ENCODE measurements around the gene PLXDC2.
A peak's percentile ranks its signal among the peaks of the same experiment; 100 is the strongest.

The PLXDC2 gene

GRCh38 chr10:20073167-20073566 lies 256.9 kb downstream of the PLXDC2 start:
- no peak for DNase-seq

GRCh38 chr10:20075713-20076112 lies 259.5 kb downstream of the PLXDC2 start:
- DNase-seq, result no peak

DNA sequence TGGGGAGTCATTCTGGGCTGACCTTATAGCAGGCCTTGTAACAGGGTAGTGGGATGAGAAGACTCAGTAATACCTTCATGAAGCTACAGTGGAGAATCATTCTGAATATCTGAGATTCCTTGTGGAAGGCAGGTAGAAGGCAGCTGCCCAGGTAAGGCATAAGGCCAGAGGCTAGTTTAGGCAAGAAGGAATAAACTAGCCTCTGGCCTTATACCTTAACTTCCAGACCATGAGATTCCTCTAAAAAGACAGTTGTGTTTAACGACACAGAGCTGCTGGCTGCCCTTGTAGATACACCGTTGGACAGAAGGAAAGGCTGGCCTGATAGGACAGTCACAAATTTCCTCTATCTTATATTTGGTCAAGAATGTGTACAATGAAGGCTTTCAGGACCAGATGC lies 268.2 kb downstream of the PLXDC2 start:
- no peak for DNase-seq

DNA sequence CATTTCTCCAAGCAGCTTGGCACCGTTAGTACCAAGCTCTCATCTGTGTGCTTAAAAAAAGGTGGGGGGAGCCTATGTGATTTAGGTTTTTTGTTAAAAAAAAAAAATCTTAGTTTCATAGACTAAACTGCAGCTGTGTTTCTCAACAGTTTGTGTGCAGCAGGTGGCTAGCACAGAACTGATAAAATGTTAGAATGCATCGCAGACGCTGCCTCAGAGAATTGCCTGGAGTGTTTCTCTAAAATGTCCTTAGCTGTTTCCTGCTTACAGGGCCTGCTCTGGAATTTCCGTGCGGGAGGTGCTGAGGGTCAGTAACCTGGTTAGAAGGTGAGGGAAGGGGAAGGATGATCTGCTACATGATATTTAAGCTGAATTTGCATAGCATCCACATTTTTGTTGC lies 268.9 kb downstream of the PLXDC2 start:
- no peak for DNase-seq

DNA sequence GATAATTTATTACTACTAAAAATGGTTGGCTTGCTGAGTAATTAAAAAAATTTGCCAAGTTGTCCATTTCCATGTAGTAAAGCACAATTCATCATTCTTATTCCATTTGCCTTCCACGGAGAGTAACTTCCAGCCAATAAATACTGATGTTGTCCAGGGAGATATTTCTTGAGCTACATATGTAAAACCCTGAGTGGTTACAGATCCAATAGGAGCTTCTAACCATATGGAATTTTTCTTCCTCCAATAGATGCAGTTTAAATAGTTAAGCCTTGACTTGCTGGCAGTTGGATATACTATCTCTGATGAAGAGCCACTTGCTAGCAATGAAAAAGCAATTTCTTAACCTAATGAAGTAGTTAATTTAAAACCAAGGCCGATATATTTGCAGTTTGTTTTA lies 271.1 kb downstream of the PLXDC2 start:
- no peak for DNase-seq

- no peak for DNase-seq
These were observed 271.9 kb downstream of the PLXDC2 start for GRCh38 chr10:20088061-20088701.

GRCh38 chr10:20089879-20090278 lies 273.6 kb downstream of the PLXDC2 start:
- no peak for DNase-seq

GRCh38 chr10:20090831-20091230 lies 274.6 kb downstream of the PLXDC2 start:
- DNase-seq, result no peak

DNA sequence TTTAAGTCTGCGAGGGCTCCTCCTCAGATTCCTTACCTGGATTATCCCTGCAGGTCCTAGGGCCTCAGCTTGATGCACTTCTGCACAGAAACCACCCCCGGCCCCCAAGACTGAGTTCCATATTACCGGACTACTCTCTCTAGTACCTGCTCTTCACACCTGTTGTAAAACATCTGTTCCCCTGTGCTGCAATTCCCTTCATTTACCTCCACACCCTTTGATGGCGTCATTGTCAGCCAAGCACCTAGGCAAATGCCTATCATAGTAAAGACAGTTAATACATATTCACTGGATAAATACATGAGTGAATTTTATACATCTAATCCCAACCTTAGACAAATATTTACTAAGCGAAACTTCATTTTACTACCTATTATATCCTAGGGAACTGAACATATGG lies 275.5 kb downstream of the PLXDC2 start:
- no peak for DNase-seq

DNA sequence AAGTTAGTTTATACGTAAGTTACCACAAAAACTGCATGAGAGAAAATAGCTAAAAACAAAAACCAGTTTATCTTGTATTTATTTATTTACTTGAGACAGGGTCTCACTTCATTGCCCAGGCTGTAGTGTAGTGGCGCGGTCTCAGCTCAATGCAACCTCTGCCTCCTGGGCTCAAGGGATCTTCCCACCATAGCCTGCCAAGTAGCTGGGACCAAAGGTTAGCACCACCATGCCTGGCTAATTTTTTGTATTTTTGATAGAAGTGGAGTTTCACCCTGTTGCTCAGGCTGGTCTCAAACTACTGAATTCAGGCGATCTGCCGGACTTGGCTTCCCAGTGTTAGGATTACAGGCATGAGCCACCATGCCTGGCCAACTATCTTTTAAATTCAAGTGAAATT lies 277.4 kb downstream of the PLXDC2 start:
- DNase-seq, result no peak

- no peak for DNase-seq
These were observed 278.2 kb downstream of the PLXDC2 start for GRCh38 chr10:20094226-20094976.

- peak; percentile 87 for DNase-seq
These were observed 283.9 kb downstream of the PLXDC2 start for GRCh38 chr10:20100171-20100570.

DNA sequence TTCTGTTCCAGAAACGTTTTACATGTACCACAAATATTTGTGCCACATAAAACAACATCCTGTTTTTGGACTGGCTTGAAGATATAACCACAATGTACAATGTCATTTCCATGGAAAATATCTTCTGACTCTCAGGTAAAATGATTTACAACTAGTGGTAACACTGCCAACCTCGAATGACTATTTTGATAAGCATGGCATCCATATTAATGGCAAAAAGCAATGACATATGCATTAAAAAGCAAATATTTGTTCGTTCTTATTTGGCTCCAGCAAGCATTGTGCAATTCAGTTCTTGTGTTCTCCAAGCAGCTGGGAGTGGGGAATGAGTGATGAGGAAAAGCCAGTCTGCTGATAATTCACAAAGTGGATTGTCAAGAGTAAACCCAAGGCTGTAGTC lies 289.0 kb downstream of the PLXDC2 start:
- DNase-seq, result no peak

GRCh38 chr10:20105931-20106330 lies 289.7 kb downstream of the PLXDC2 start:
- no peak for DNase-seq

- no peak for DNase-seq
These were observed 291.8 kb downstream of the PLXDC2 start for GRCh38 chr10:20108021-20108420.

DNA sequence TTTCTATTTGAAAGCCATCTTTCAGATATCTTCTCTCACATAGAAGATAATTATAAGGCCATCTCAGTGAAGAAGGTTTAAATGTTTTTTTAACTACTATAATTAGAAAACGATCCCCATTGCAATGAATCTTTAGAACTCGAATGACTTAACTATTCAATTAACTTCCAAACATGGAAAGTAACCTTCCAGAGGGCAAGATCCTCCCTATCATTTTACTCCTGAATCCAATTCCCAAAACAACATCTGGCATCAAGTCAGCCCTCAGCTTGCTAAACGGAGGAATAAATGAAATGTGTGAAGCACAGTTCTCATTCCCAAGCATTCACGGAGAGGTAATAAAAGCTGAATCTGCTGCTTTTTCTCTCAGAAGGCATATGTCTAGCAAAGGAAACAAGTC lies 293.4 kb downstream of the PLXDC2 start:
- no peak for DNase-seq

DNA sequence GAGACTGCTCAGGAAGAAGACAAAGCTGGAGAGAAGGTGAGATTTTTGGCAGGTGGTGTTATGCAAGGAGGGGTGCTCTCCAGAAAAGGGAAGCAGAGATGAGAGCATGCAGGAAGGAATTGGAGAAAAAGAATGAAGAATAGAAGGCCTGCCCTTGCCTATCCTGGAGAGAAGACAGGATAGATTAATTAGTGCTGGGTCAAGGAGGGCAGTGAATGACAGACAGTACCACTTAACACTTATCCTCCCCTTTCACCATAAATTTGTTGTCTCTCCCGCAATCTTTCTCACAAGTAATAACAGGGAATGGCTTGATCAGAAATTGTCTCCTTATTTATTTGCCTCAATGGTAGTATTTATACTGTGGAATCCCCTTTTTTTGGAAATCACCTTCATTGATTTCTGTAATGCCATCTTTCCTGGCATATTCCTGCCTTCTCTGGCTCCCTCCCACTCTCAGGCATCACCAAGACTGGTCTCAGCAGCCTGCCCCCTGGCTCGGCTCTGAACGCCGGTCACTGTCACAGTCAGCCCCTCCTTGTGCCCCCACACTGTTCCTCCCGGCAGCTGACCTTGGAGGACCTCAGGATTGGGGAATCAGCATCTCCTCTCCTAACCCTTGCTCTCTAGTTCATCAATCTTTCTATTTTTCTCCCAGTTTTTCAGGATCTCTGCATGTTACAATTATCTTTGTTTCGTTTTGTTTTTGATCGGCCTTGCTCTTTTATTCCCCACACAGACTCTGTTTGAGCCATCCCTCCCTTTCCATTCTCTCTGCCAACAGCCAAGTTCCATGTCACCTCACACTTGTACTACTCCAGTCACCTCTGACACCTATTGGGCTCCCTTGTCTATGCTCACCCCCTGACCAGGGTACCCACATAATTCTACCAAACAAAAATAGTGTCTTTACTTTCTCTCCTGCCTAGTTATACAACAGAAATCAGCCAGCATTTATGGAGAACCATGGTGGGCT lies 294.2 kb downstream of the PLXDC2 start:
- no peak for DNase-seq

DNA sequence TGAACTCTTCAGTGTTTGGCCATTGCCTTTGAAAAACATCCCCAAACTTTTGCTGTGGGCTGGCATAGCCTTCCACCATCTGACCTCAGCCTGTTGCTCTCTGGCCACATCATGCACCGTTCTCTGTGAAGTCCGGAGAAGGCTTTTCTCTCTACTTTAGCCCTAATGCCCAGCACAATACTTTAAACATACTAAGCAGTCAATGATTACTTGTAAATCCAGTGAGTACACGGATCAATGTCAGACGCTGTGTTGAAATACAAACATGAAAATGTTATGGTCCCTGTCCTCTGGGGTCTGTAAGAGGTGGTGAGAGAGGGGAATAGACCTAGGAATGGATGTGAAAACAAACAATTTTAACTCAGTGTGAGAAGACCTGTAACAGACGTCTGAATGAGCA lies 297.9 kb downstream of the PLXDC2 start:
- DNase-seq, result no peak

DNA sequence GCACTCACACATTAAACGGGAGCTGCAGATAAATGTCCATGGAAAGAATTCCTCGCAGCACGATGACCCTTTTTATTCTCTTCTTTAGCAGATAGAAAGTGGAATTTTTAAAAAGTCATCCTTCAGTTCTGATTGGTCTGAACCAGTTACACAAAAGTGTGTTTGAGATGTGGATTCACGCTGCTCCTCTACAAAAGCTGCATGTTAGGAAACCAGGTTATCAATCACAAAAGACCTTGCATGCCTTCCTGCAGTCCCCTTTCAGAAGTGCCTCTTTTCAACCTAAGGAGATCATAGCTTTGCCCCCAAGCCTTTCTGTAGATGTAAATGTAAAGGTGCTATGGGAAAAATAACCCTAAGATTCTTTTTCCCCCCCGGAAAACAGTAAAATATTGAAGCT lies 299.7 kb downstream of the PLXDC2 start:
- no peak for DNase-seq

DNA sequence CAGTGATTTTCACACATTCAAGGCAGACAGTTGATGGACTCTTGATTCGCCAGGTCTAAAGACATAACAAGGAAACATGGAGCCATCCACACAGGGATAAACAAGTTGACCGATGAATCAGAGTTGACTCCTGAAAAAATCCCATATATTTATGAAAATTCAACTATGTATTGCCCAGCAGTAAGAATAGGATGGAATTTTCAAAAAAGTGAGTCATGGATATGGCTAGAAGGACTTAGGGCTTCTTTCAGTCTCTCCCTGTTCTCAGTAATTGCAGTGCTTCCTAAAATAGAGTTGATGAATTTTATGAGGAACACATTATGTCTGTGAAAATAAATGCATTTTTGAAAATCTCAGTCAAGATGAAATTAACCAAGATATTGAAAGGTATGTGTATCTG lies 301.2 kb downstream of the PLXDC2 start:
- DNase-seq, result no peak

GRCh38 chr10:20118119-20118518 lies 301.9 kb downstream of the PLXDC2 start:
- DNase-seq, result no peak

- DNase-seq, result peak; percentile 96
These were observed 312.6 kb downstream of the PLXDC2 start for GRCh38 chr10:20128811-20129210.

- DNase-seq, result no peak
These were observed 316.6 kb downstream of the PLXDC2 start for GRCh38 chr10:20132816-20133215.

Measured in inflammatory macrophage treated with lipopolysaccharide for 4 hours (primary cell).